H9 (cell line): ENCODE results near the gene KLRC4. TPM values are rescaled to one million over a fixed set of nuclear protein-coding genes. Genes with fewer than 3 reads are reported as not detected.

Source experiments
- DNase-seq: peaks from one replicate; pipeline ENCODE4 v3.0.0-alpha.2; 2017
- H2AFZ ChIP-seq: one replicate; pipeline ENCODE4 v1.6.1; 2013; ENCODE audit warnings: mild to moderate bottlenecking, low read length, control low read depth, moderate library complexity
- H2AK5ac ChIP-seq: 2 replicates; pipeline ENCODE4 v1.6.1; 2013; ENCODE audit warnings: low read length, control low read depth, mixed read lengths; ENCODE audit not compliant: insufficient read length
- H2BK120ac ChIP-seq: one replicate; pipeline ENCODE4 v1.6.1; 2013; ENCODE audit warnings: low read depth, mild to moderate bottlenecking, low read length, control low read depth, inconsistent platforms; ENCODE audit not compliant: poor library complexity, severe bottlenecking
- H2BK12ac ChIP-seq: 2 replicates; pipeline ENCODE4 v1.6.1; 2013; ENCODE audit warnings: low read length, control low read depth, mixed read lengths, low read depth; ENCODE audit not compliant: insufficient read length
- H2BK15ac ChIP-seq: 2 replicates; pipeline ENCODE4 v1.6.1; 2013; ENCODE audit warnings: low read depth, low read length, control low read depth
- H2BK20ac ChIP-seq: one replicate; pipeline ENCODE4 v1.6.1; 2013; ENCODE audit warnings: low read depth, mild to moderate bottlenecking, low read length, control low read depth, inconsistent platforms; ENCODE audit not compliant: poor library complexity, severe bottlenecking
- H2BK5ac ChIP-seq: 2 replicates; pipeline ENCODE4 v1.6.1; 2013; ENCODE audit warnings: low read length, control low read depth, mixed read lengths; ENCODE audit not compliant: insufficient read length
- H3K14ac ChIP-seq: 2 replicates; pipeline ENCODE4 v1.6.1; 2013; ENCODE audit warnings: low read length, control low read depth; ENCODE audit not compliant: insufficient read depth
- H3K18ac ChIP-seq: 2 replicates; pipeline ENCODE4 v1.6.1; 2013; ENCODE audit warnings: low read depth, mild to moderate bottlenecking, mixed read lengths, low read length, control low read depth; ENCODE audit not compliant: insufficient read length
- H3K23ac ChIP-seq: 2 replicates; pipeline ENCODE4 v1.6.1; 2013; ENCODE audit warnings: low read length, control low read depth, mixed read lengths, low read depth; ENCODE audit not compliant: insufficient read length
- H3K23me2 ChIP-seq: 2 replicates; pipeline ENCODE4 v1.6.1; 2013; ENCODE audit warnings: low read depth, mild to moderate bottlenecking, mixed read lengths, low read length, control low read depth; ENCODE audit not compliant: insufficient read length, poor library complexity, severe bottlenecking
- H3K27ac ChIP-seq: 2 replicates; pipeline ENCODE4 v1.5.1; 2013; ENCODE audit warnings: low read length, control low read depth, mixed read lengths, low read depth; ENCODE audit not compliant: insufficient read length
- H3K27me3 ChIP-seq: 2 replicates; pipeline ENCODE4 v1.6.1; 2013; ENCODE audit warnings: low read length, control low read depth, inconsistent platforms; ENCODE audit not compliant: insufficient read depth
- H3K4ac ChIP-seq: 2 replicates; pipeline ENCODE4 v1.6.1; 2013; ENCODE audit warnings: low read depth, mild to moderate bottlenecking, control low read depth, inconsistent platforms, low read length, moderate library complexity
- H3K4me1 ChIP-seq: 2 replicates; pipeline ENCODE4 v1.6.1; 2013; ENCODE audit warnings: low read length, control low read depth, inconsistent platforms; ENCODE audit not compliant: insufficient read depth
- H3K4me2 ChIP-seq: 2 replicates; pipeline ENCODE4 v1.6.1; 2013; ENCODE audit warnings: low read length, control low read depth, mixed read lengths; ENCODE audit not compliant: insufficient read length, insufficient read depth
- H3K56ac ChIP-seq: 2 replicates; pipeline ENCODE4 v1.6.1; 2013; ENCODE audit warnings: low read depth, mild to moderate bottlenecking, mixed read lengths, low read length, control low read depth; ENCODE audit not compliant: insufficient read length
- H3K79me1 ChIP-seq: 2 replicates; pipeline ENCODE4 v1.6.1; 2013; ENCODE audit warnings: low read depth, mild to moderate bottlenecking, moderate library complexity, low read length, control low read depth, inconsistent platforms; ENCODE audit not compliant: insufficient read depth, poor library complexity, severe bottlenecking
- H3K79me2 ChIP-seq: 2 replicates; pipeline ENCODE4 v1.6.1; 2013; ENCODE audit warnings: low read length, control low read depth, inconsistent platforms; ENCODE audit not compliant: insufficient read depth
- H3K9ac ChIP-seq: 2 replicates; pipeline ENCODE4 v1.6.1; 2013; ENCODE audit warnings: low read length, control low read depth, mixed read lengths; ENCODE audit not compliant: insufficient read length; ENCODE audit errors: extremely low read depth
- H3K9me3 ChIP-seq: one replicate; pipeline ENCODE4 v1.6.1; 2013; ENCODE audit warnings: low read depth, low read length, inconsistent platforms; ENCODE audit not compliant: control insufficient read depth
- H3T11ph ChIP-seq: one replicate; pipeline ENCODE4 v1.6.1; 2013; ENCODE audit warnings: mild to moderate bottlenecking, low read length, control low read depth, inconsistent platforms
- H4K20me1 ChIP-seq: one replicate; pipeline ENCODE4 v1.6.1; 2013; ENCODE audit not compliant: control insufficient read depth, insufficient read length, insufficient read depth
- H4K5ac ChIP-seq: 2 replicates; pipeline ENCODE4 v1.6.1; 2013; ENCODE audit warnings: low read depth, mild to moderate bottlenecking, mixed read lengths, low read length, control low read depth; ENCODE audit not compliant: insufficient read length
- H4K8ac ChIP-seq: replicated peaks from 2 replicates; pipeline ENCODE4 v1.6.1; 2013; ENCODE audit warnings: low read length, control low read depth, mixed read lengths, low read depth; ENCODE audit not compliant: insufficient read length
- H4K91ac ChIP-seq: 2 replicates; pipeline ENCODE4 v1.6.1; 2013; ENCODE audit warnings: low read depth, mild to moderate bottlenecking, moderate library complexity, mixed read lengths, low read length, control low read depth; ENCODE audit not compliant: insufficient read length
- H3K27ac Mint-ChIP-seq, 3 experiments: 2 replicates in 2 of 3; 3 replicates in 1 of 3; pipeline ENCODE4 v1.8.0; 2020 to 2021; ENCODE audit warnings: mixed read lengths in 3 of 3, mild to moderate bottlenecking in 1 of 3, moderate library complexity in 1 of 3
- H3K27me3 Mint-ChIP-seq: 2 replicates; pipeline ENCODE4 v1.8.0; 2021; ENCODE audit warnings: low read depth, mild to moderate bottlenecking, moderate library complexity, mixed read lengths
- H3K36me3 Mint-ChIP-seq, 3 experiments: 2 replicates in 2 of 3; 3 replicates in 1 of 3; pipeline ENCODE4 v1.8.0; 2020 to 2021; ENCODE audit warnings: low read depth in 3 of 3, mixed read lengths in 3 of 3; ENCODE audit not compliant: insufficient read depth in 1 of 3
- H3K4me1 Mint-ChIP-seq, 2 experiments: 2 replicates each; pipeline ENCODE4 v1.8.0; 2020; ENCODE audit warnings: mixed read lengths in 2 of 2
- H3K4me3 Mint-ChIP-seq, 2 experiments: 2 replicates in 1 of 2; 3 replicates in 1 of 2; pipeline ENCODE4 v1.8.0; 2020 to 2021; ENCODE audit warnings: mild to moderate bottlenecking in 2 of 2, mixed read lengths in 2 of 2, moderate library complexity in 1 of 2
- H3K9me3 Mint-ChIP-seq, 2 experiments: 2 replicates in 1 of 2; 3 replicates in 1 of 2; pipeline ENCODE4 v1.8.0; 2020; ENCODE audit warnings: mild to moderate bottlenecking in 2 of 2, mixed read lengths in 2 of 2, moderate library complexity in 1 of 2
- CTCF ChIP-seq: fragments of 200-600 bp; sonication (generic); conservative IDR thresholded peaks from 3 replicates; pipeline ENCODE4 v1.8.0; 2021; ENCODE audit warnings: antibody characterized with exemption, mild to moderate bottlenecking
- WGBS: extraction: QIAGEN DNeasy Blood & Tissue Kit; methylation state at CpG from one replicate; pipeline ENCODE4 v1.1.7; 2013; ENCODE audit warnings: missing lambda C conversion rate, low lambda C conversion rate, mixed read lengths; ENCODE audit not compliant: insufficient read length; ENCODE audit errors: extremely low coverage; 5-methylcytosine and 5-hydroxymethylcytosine counted together
- total RNA-seq: library from RNA; stranded (reverse); gene quantifications from 2 replicates; pipeline ENCODE4 v1.2.1, GENCODE V29; 2021

Gene KLRC4
- total RNA-seq, 1 experiment from 2014 or later, result not detected

GRCh38 chr12:10453156-10453555, 43.6 kb upstream of the KLRC4 start, which contains the start of gene KLRC1:
TSS of gene KLRC1 (minus strand) at chr12:10453377. CDS start at chr12:10451156, 2,221 bp downstream.
- H3K4me1 Mint-ChIP-seq, result peaks cover 13 to 16% of the 10 kb centered on the region in 2 experiments
- H3K4me1 ChIP-seq, result peaks cover 2% of the 10 kb centered on the region; the same call in 1 of the 2 replicates
- no peak within 1 kb of the TSS for H4K8ac ChIP-seq
- H3K27me3 ChIP-seq, result no peaks in the 10 kb centered on the region
- H2BK120ac ChIP-seq, result no peak within 1 kb of the TSS
- H3K9me3 ChIP-seq, result no peaks in the 10 kb centered on the region
- H4K91ac ChIP-seq, result no peak within 1 kb of the TSS
- H3K27ac ChIP-seq, result no peak within 1 kb of the TSS
- H3K23ac ChIP-seq, result no peak within 1 kb of the TSS
- H3K27me3 Mint-ChIP-seq, result no peaks in the 10 kb centered on the region
- no peak for TF ChIP-seq CTCF
- H2BK20ac ChIP-seq, result no peak within 1 kb of the TSS
- no peak within 1 kb of the TSS for H3K18ac ChIP-seq
- peaks cover 4 to 25% (median 10%) of the 10 kb centered on the region in 3 experiments; a peak in 6 of 7 replicates for H3K36me3 Mint-ChIP-seq
- H2BK15ac ChIP-seq, result no peak within 1 kb of the TSS
- H3K4ac ChIP-seq, result no peak within 1 kb of the TSS
- H3K27ac Mint-ChIP-seq, result no peak within 1 kb of the TSS
- no peak for DNase-seq
- H3K23me2 ChIP-seq, result no peaks in the 10 kb centered on the region
- no peaks in the 10 kb centered on the region for H3K79me1 ChIP-seq
- no peaks in the 10 kb centered on the region for H4K20me1 ChIP-seq
- no peaks in the 10 kb centered on the region for H3K79me2 ChIP-seq
- H3K4me2 ChIP-seq, result no peak within 1 kb of the TSS
- no peak within 1 kb of the TSS for H3T11ph ChIP-seq
- no peak within 1 kb of the TSS for H2BK12ac ChIP-seq
- no peak within 1 kb of the TSS for H3K14ac ChIP-seq
- peaks cover 19 to 21% of the 10 kb centered on the region in 2 experiments for H3K9me3 Mint-ChIP-seq
- no peak within 1 kb of the TSS for H4K5ac ChIP-seq
- no peak within 1 kb of the TSS for H2AFZ ChIP-seq
- no peak within 1 kb of the TSS for H3K4me3 Mint-ChIP-seq
- H2AK5ac ChIP-seq, result no peak within 1 kb of the TSS
- H3K9ac ChIP-seq, result no peak within 1 kb of the TSS
- H2BK5ac ChIP-seq, result no peak within 1 kb of the TSS
- H3K56ac ChIP-seq, result no peak within 1 kb of the TSS
- WGBS, result no CpG with 5 or more reads among the region's 2 CpGs
